Measurements from ENCODE around the gene BCL11A.

Gene BCL11A

GRCh38 chr2:60553495-60554073 is at the start of gene BCL11A:
Gene BCL11A (minus strand): TSS chr2:60553654. CDS start chr2:60553270, 384 bp downstream.
- TF ChIP-seq CREB1 (IDR thresholded peaks at IDR 0.05; ENCODE audit: low read depth), result no peak
- TF ChIP-seq YY1 (IDR thresholded peaks at IDR 0.05; ENCODE audit: low read depth), result 0 out of 2 replicates have a peak, but pooled peaks have one; percentile 38

- no peak for TF ChIP-seq EP300 (IDR thresholded peaks at IDR 0.05; ENCODE audit: borderline replicate concordance)
- no peak for TF ChIP-seq CEBPB (IDR thresholded peaks at IDR 0.05)
- TF ChIP-seq RAD21 (IDR thresholded peaks at IDR 0.05; ENCODE audit: low read depth), result no peak
- TF ChIP-seq FOXM1 (IDR thresholded peaks at IDR 0.05; ENCODE audit: borderline replicate concordance, low read depth), result no peak
- no peak for TF ChIP-seq REST (IDR thresholded peaks at IDR 0.05; ENCODE audit: low read depth)
- no peak for TF ChIP-seq TEAD4 (IDR thresholded peaks at IDR 0.05)
- no peak for TF ChIP-seq CREB1 (IDR thresholded peaks at IDR 0.05; ENCODE audit: low read depth)
- no peak for TF ChIP-seq TCF12 (IDR thresholded peaks at IDR 0.05; ENCODE audit: low read depth)
- TF ChIP-seq USF1 (IDR thresholded peaks at IDR 0.05), result no peak
- no peak for TF ChIP-seq YY1 (IDR thresholded peaks at IDR 0.05; ENCODE audit: low read depth)
- TF ChIP-seq TAF1 (IDR thresholded peaks at IDR 0.05; ENCODE audit: low read depth), result no peak
- no peak for TF ChIP-seq NFIC (IDR thresholded peaks at IDR 0.05)
- no peak for TF ChIP-seq ZBTB7A (IDR thresholded peaks at IDR 0.05; ENCODE audit: low read depth)
- no peak for TF ChIP-seq MAX (IDR thresholded peaks at IDR 0.05)
- no peak for TF ChIP-seq EGR1 (IDR thresholded peaks at IDR 0.05)
These were observed 49.5 kb upstream of the BCL11A start for GRCh38 chr2:60602828-60603532.

GRCh38 chr2:60602388-60602787 is 48.9 kb upstream of the BCL11A start:
- TF ChIP-seq EP300 (IDR thresholded peaks at IDR 0.05; ENCODE audit: borderline replicate concordance) (no peak), NFIC (IDR thresholded peaks at IDR 0.05) (no peak), CEBPB (IDR thresholded peaks at IDR 0.05) (no peak), CREB1 (IDR thresholded peaks at IDR 0.05; ENCODE audit: low read depth) (no peak), TCF12 (IDR thresholded peaks at IDR 0.05; ENCODE audit: low read depth) (no peak), USF1 (IDR thresholded peaks at IDR 0.05) (no peak), TEAD4 (IDR thresholded peaks at IDR 0.05) (no peak), TAF1 (IDR thresholded peaks at IDR 0.05; ENCODE audit: low read depth) (no peak), MAX (IDR thresholded peaks at IDR 0.05) (no peak), RAD21 (IDR thresholded peaks at IDR 0.05; ENCODE audit: low read depth) (no peak), REST (IDR thresholded peaks at IDR 0.05; ENCODE audit: low read depth) (no peak), FOXM1 (IDR thresholded peaks at IDR 0.05; ENCODE audit: borderline replicate concordance, low read depth) (no peak), EGR1 (IDR thresholded peaks at IDR 0.05) (no peak), YY1 (IDR thresholded peaks at IDR 0.05; ENCODE audit: low read depth) (no peak), ZBTB7A (IDR thresholded peaks at IDR 0.05; ENCODE audit: low read depth) (no peak)

GRCh38 chr2:60598271-60598670 is 44.8 kb upstream of the BCL11A start:
- TF ChIP-seq TCF12 (IDR thresholded peaks at IDR 0.05; ENCODE audit: low read depth), result no peak

GRCh38 chr2:60597346-60597745 is 43.9 kb upstream of the BCL11A start:
- TF ChIP-seq REST (IDR thresholded peaks at IDR 0.05; ENCODE audit: low read depth), result no peak
- TF ChIP-seq CREB1 (IDR thresholded peaks at IDR 0.05; ENCODE audit: low read depth), result no peak
- no peak for TF ChIP-seq MAX (IDR thresholded peaks at IDR 0.05)
- TF ChIP-seq EGR1 (IDR thresholded peaks at IDR 0.05), result no peak
- no peak for TF ChIP-seq TEAD4 (IDR thresholded peaks at IDR 0.05)
- TF ChIP-seq NFIC (IDR thresholded peaks at IDR 0.05), result no peak
- TF ChIP-seq CEBPB (IDR thresholded peaks at IDR 0.05), result no peak
- no peak for TF ChIP-seq ZBTB7A (IDR thresholded peaks at IDR 0.05; ENCODE audit: low read depth)
- TF ChIP-seq TAF1 (IDR thresholded peaks at IDR 0.05; ENCODE audit: low read depth), result no peak
- no peak for TF ChIP-seq TCF12 (IDR thresholded peaks at IDR 0.05; ENCODE audit: low read depth)
- TF ChIP-seq FOXM1 (IDR thresholded peaks at IDR 0.05; ENCODE audit: borderline replicate concordance, low read depth), result no peak
- no peak for TF ChIP-seq EP300 (IDR thresholded peaks at IDR 0.05; ENCODE audit: borderline replicate concordance)
- no peak for TF ChIP-seq YY1 (IDR thresholded peaks at IDR 0.05; ENCODE audit: low read depth)

Measured in Ishikawa (cell line).